ENCODE data around the gene ZNF394.

Gene ZNF394

GRCh38 chr7:99446096-99446495, 54.0 kb downstream of the ZNF394 start:
- no peak for TF ChIP-seq CTCF (IDR thresholded peaks at IDR 0.05; ENCODE audit: low read depth, low read length)
- no peak for DNase-seq (ENCODE audit: low read depth in 2 of 2)
- H3K4me3 ChIP-seq (replicated peaks in 1 of 2; ENCODE audit: low read depth in 2 of 2, low read length in 2 of 2) = no peak overlapping the region
